NCI-H748 (cell line): ENCODE data around the gene CSNK2B.

ENCODE experiments used
- DNase-seq: peaks from one replicate; lab custom pipeline; 2025; ENCODE audit not compliant: unreplicated experiment; lab: John Stamatoyannopoulos, UW

Gene CSNK2B

DNA sequence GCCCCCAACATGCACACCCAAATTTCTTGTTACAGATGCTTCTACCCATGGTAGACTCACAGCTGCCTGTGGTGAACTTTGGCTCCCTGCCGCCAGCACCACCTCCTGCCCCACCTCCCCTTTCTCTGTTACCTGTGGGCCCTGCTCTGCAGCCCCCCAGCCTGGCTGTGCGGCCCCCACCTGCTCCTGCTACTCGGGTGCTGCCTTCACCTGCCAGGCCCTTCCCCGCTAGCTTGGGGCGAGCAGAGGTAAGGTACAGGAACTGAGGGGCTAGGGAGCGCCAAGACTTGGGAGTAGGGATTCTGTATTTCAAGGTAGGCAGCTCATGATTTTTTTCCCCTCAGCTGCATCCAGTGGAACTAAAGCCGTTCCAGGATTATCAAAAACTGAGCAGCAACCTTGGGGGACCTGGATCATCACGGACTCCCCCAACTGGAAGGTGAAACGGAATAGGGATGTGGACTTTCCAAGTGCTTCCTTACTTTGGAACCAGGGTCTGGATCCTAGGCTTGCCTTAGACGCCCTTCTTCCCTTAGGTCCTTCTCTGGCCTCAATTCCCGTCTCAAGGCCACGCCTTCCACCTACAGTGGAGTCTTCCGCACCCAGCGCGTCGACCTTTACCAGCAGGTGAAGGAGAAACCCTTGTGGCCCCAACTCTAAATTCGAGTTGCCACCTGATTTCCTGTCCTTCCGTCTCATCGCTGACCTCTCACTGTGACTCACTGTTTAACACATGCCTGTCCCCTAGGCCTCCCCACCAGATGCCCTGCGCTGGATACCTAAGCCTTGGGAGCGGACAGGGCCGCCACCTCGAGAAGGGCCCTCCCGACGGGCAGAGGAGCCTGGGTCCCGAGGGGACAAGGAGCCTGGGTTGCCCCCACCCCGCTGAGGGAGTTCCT is 28.9 kb upstream of the CSNK2B start:
- DNase-seq: no peak

DNA sequence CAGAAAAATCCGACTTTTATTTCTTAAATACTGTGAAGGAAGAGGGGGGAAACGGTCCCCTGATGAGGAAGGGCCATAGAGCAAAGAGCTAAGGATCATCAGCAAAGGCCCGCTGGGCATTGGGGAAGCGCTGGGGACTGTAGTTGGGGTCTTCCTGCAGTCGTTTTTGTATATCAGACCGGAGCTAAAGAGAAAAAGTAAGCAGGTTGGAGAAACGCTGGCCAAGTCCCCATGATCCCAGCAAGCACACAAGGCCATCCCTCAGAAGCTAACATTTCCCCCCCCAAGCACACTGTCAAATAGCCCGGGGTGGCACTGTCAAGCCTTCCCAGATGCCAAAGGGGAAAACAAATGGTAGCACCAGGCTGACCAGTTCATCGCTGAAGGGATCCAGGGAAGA is 26.8 kb upstream of the CSNK2B start:
- no peak for DNase-seq

DNA sequence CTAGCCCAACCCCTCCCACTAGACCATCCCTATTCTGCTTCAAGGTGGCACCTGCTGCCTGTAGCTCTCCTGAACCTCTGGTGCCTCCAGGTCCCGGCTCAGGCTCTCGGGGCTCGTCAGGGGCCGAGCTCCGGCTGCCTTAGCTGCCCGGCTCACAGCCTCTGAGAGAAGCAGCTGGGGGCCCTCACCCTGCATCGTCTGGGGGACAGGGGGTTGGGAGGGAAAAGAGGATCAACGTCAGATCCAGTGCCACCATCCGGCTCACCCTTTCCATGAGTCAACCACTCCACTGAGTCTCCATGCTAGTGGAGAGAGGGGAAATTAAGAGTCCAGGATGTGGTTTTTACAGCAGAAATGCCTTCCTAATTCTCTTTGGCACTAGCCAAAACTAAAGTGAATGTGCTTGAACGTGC is 26.4 kb upstream of the CSNK2B start:
- no peak for DNase-seq

DNA sequence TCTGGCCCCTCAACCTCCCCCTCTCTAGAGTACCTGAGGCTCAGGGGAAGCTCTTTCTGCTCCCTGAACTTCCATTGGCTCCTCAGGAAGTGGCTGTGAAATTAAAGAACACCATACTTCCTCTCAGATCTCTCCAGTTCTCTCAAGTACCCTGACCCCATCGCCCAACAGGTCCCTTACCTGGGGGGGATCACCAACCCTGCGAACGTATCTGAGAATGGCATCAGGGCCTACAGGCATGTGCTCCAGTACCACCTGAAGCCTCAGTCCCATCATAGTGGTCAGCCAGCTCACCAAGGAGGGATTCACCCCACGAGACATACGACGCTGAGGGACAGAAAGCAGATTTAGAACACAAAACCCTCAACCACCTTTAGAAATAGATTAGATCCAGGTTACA is 25.3 kb upstream of the CSNK2B start:
- no peak for DNase-seq

DNA sequence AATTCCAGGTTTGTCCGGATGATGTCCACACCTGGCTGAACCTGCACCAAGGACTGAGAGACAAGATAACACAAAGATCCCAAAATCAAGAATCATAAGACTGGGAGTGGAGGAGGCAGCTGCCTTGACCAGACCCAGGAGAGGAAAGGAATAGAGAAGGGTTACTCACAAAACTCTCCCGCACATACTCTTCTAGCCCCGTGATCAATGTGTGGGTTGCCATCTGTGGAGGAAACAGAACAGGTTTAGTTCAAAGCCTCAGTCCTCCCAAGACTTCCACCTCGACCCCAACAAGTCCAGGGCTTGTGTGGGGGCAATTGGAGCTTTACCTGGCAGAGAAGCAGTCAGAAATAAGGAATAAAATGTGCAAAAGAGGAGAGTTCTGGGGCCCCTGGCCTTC is 24.5 kb upstream of the CSNK2B start:
- DNase-seq: no peak

DNA sequence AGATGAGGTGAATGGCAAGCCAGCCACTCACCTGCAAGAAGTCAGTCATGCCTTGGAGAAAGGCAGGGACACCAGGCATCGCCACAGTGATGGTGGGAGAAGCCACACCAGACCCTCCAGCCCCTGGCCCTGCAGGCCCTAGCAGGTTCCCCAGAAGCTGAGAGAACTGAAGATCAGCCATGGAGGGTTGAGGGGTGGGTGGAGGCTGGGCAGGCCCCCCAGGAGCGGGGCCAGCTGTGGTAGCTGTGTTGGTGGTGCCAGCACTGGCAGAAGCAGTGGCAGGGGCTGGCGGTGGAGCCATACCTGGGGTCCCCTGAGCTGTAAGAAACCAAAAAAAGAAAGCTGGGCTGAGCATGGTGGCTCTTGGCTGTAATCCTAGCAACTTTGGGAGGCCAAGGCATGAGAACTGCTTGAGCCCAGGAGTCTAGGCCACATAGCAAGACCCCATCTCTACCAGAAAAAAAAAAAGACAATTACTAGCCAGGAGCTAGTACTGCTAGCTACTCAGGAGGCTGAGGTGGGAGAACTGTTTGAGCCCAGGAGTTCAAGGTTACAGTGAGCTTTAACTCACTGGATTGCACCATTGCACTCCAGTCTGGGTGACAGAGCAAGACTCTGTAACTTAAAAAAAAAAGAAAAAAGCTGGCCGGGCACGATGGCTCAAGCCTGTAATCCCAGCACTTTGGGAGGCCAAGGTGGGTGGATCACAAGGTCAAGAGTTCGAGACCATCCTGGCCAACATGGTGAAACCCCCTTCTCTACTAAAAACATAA is 22.9 kb upstream of the CSNK2B start:
- no peak for DNase-seq

DNA sequence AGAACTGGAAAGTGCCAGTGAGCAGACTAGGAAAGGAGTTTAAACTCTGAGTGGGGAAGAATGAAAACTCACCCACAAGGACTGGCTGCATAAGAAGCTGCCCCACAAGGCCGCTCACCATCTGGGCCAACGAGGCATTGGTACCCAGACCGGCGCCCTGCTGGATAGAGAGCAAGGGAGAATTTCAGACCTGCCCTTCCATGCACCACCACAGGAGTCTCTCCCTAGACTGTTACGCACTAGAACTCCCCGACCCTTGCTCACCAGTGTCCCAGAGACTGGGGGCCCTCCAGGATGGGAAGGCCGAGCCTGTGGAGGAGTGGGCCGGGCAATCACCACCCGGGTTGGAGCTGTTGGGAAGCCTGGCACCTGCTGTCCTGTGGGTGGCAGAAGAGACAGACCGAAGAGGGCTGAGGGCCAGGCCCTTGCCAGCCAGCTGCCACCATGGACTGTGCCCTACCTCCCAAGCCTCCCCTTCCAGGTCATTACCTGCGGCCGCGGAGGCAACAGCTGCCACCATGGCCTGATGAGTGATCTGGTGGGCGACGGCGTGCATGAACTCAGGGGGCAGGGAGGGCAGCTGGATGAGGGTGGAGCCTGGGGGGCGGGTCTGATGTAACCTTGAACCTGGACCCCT is 21.9 kb upstream of the CSNK2B start:
- no peak for DNase-seq

DNA sequence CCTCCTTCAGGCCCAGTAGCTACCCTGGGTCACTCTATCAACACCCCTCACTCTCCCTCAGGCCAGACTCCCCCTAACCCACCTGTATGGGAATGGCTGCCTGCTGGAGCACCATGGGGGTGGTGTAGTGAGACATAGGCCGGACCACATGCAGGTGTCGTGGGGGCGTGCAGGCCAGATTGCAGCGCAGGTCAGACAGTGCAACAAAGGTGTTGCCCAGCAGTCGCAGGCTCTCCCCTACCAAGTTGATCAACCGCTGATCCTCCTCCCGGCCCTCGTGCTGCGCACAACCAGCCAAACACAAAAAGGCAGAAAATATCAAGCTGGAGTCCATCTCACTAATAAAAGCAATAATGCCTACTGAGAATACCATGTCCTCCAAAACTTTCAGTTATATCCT is 20.6 kb upstream of the CSNK2B start:
- DNase-seq: no peak

DNA sequence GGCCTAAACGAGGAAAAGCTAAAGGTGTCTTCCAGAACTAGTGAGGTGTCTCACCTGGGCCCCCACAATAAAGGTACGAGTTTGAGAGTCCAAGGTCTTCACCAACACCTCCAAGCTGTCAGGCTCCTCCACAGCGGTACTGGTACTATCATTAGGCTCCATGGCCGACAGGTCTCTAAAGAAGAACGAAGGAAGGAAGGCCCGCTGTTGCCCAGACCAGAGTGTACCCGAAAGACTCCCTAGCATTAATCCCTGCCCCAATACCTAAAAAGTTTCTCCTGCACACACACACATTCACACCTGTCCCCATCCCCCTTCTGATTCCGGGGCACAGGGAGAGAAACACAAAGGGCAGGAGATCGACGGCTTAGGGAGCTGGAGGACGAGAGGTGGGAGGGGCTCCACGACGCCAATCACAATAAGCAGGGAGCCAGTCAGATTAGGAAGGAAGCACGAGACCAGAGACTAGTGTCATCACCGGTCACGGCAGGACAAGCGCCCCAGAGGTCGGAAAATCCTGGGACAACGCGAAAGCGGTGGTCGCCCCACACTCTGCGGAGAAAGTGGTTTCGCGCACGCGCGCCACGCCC is 14.2 kb upstream of the CSNK2B start:
- no peak for DNase-seq

DNA sequence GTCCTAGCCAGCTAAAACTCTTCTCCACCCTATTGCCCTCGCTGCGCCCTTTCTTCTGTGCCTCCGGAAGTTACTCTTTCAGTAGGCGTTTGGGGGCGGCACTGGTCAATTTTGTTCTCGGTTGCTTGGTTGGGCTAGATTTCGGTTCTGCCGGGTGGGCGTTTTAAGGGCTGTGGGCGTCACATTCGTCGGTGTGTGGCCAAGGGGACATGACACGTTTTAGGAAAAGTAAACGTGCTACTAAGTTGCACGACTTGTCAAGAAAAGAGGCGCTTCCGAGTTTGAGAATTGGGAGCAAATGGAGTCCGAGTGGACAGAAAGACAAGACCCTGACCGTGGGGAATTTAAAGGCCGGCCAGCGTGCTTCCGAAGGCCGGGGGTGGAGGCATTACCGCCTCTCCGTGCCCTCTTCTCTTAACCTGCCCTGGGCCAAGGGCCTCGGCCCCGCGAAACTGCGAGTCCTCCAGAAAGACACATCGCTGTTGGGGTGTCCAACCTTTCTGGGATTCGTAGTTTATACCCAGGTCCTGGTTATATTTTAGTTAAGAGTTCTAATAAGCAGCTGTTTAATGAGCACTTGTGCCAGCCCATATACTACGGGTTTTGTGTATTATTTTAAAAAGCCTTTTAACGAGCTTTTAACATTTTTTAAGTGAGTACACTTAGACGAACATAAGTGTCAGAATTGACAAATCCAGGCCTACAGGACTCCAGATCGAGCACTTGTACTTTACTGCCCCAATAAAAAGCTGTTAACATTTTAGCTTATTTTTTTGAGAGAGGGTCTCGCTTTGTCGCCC is 12.8 kb upstream of the CSNK2B start:
- peak; percentile 99 for DNase-seq

DNA sequence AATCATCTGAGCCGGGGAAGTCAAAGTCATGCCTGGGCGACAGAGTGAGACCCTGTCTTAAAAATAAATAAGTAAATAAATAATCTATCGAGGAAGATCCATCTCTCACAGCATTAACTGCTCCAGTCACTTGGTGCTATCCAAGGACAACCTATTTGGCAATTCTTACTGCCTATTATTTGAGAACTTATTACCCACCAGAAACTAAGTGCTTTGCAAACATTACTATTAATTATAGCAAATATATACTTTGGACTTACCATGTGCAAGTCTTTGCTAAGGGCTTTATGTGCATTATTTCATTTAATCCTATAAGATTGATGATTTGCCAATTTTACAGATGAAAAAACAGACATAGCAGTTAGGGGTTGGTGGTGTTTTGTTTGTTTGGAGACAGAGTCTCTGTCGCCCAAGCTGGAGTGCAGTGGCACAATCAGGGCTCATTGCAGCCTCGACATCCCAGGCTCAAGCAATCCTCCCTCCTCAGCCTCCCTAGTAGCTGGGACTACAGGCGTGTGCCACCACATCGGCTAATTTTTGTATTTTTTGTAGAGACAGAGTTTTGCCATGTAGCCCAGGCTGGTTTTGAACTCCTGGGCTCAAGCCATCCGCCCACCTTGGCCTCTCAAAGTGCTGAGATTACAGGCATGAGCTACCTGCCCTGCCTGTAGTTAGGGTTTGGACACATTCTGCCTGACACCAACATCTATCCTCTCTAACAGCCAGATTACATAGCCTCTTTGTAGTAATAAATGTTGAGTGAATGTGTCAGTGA is 11.1 kb upstream of the CSNK2B start:
- DNase-seq: no peak

DNA sequence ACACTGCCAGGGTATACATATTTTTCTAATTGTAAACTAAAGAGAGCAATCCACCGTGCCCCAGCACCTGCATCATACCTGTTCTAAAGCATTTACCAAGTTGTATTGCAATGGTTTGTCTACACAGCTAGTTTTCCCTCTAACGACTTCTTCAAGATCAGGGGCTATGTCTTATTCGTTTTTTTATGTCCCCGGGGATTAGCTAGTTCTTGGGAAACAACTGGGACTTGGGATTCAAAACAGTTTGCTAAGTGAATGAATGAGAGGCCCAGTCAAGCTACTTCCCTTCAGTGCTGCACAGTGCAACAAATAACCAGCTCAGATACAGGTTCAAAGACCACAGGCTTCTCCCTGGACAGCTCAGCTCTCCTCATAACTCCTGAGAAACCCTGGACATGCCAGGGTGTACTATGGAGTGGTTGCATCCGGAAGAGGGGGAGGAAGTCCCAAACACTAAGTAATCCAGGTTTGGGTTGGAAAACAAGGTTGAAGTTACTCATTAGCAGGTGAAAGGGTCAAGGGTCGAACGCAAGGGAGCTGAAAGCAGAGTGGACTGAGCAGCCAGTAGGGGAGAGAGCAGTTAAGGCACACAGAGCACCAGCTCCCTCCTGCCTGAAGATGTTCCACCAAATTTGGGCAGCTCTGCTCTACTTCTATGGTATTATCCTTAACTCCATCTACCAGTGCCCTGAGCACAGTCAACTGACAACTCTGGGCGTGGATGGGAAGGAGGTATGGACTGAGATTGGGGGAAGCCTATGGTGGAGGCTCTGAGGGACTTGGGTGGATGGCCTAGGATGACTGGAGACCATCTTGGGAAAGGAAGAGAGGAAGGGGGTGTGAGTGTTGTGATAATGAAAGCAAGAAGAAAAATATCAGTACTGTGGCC is 10.3 kb upstream of the CSNK2B start, which contains the start of gene APOM:
TSS of gene APOM (plus strand) at position 546 of the 889 bp plus-strand sequence. CDS start at position 619, 73 bp downstream.
- no peak for DNase-seq

DNA sequence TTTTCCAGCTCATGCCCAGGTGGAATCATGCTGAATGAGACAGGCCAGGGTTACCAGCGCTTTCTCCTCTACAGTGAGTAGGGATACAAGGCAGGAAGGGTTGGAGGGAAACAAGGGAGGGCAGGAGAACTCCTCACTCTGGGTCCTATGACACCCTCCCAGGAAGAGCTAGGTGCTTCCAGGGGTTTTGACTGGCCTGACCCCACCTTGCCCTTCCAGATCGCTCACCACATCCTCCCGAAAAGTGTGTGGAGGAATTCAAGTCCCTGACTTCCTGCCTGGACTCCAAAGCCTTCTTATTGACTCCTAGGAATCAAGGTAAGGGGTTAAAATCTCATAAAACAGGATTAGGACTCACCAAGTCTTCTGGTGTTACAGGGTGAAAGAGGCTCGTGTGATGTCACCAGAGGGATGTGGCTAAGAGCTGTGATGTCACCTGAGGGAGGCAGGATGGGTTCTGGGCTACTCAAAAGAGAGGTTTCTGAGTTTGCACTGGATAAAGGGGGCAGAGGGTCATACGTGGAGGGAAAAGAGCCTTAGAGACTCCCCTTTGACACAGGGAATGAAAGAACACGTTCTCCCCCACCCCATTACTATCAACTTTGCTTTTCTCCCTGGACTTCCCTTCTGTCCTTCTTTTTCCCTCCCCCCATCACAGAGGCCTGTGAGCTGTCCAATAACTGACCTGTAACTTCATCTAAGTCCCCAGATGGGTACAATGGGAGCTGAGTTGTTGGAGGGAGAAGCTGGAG is 8.3 kb upstream of the CSNK2B start:
- DNase-seq: no peak

DNA sequence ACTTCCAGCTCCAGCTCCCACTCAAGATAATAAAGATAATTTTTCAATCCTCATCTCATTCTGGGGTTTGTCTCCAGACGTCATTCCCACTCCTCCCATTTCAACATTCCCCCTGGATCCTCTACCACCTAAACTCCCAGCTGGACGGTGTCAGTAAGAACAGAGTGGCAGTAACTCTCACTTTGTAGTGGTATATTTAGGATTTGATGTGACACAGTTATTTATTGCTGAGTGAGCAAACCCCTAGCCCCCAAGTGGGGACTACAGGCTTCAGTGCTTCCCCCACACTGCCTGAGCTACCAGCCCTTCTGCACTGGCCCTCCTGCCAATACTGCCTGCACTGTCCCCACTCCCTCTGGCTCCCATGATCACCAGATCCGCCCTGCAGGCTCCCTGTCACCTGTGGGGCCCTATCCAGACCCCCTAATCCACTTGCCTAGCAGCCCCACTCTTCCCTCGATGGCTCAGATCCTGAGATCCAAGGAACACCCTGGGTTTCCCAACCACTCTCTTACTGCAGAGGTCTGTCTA is 7.7 kb upstream of the CSNK2B start:
- no peak for DNase-seq

DNA sequence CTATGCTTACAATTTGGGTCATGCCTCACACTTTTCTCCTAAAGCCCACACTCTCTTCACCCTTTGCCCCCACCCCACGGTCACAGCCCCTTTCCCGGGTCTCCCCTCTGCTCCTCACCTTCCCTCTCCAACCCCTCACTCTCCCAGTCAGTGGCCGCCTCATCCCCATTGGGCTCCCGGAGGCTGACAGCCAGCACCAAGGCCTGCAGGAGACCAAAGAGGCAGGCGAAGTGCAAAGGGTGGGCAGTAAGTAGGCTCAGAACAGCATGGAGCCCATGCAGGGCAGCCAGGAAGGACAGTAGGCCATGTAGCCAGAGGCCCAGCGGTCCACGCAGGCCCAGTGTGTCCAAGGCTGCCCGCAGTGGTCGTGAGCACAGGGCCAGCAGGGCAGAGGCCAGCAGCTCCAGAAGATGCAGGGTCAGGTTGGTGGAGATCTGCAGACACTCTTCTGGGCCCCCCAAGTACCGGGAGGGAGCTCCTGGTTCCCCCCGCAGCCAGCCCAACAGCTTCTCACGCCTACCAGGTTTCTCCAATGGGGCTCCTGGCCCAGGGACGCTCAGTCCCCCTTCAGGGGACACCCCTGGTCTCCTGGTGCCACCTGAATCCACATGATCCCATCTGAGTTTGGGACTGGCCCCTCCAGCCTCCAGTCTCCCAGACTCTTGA is 6.8 kb upstream of the CSNK2B start:
- no peak for DNase-seq

DNA sequence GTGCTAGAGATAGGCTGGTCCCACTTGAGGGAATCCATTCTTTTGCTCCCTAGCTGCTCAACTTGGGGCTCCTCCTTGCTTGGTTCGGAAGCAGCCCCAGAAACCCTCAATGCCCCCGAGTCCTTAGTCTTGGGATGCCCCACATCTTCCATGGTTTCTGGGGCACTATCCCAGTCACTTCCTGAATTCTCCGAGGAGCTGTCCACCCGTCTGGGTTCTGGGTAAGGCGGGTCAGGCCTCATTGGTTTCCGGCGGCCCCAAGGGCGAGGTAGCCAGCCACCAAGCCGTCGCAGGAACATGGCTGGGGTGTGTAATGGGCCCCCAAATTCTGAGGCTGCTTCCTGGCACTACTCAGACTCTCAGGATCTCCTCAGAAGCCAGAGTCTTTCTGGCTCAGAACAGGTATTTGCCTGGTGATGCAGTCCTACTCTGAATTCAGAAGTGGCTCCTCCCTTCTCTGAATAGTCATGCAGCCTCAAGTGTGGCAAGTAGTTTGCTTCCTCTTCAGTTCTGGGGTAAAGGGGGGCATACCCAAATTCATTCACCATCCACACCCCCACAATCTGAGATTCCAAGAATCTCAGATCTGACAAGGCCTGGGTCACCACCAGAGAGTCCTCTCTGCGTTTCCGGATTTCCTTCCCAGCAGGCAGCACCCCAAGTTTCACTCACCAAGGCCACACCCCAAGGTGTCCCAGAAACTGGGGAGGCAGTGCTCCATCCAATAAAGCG is 6.1 kb upstream of the CSNK2B start:
- DNase-seq: peak; percentile 42
